H1 (cell line): ENCODE data around the gene ZNF143. TPM values are rescaled to one million over a fixed set of nuclear protein-coding genes. Genes with fewer than 3 reads are reported as not detected.

Source experiments
- EGR1 ChIP-seq: IDR thresholded peaks from 2 replicates; pipeline ENCODE4 v1.6.1; 2011; ENCODE audit warnings: low read depth, low read length, borderline replicate concordance
- polyA plus RNA-seq, 7 experiments: library from polyadenylated mRNA; depleted of rRNA in 3 of 7; stranded (reverse) in 5 of 7; unstranded in 2 of 7; fragments of >200 nt in 5 of 7; fragments of 200-250 nt in 2 of 7; gene quantifications; 1 replicate in 5 of 7; 2 replicates in 1 of 7; 4 replicates in 1 of 7; pipeline versions ENCODE4 v1.2.1 to v1.2.3, GENCODE V29; 2011 to 2013; ENCODE audit warnings: missing spikeins in 2 of 7, mixed read lengths in 2 of 7
- total RNA-seq: library from RNA; stranded (reverse); fragmentation: NEBNext Ultra II Directional; extraction: Animal tissue kit (Norgen Biotek cat#: 25700); gene quantifications from 2 replicates; pipeline ENCODE4 v1.2.1, GENCODE V29; 2021

Gene ZNF143
- total and polyA plus RNA-seq, 2 of the 8 experiments (the other 6 are each of a cell fraction or from before 2014, with no cell fraction given), result 43.0 to 69.2 TPM

DNA sequence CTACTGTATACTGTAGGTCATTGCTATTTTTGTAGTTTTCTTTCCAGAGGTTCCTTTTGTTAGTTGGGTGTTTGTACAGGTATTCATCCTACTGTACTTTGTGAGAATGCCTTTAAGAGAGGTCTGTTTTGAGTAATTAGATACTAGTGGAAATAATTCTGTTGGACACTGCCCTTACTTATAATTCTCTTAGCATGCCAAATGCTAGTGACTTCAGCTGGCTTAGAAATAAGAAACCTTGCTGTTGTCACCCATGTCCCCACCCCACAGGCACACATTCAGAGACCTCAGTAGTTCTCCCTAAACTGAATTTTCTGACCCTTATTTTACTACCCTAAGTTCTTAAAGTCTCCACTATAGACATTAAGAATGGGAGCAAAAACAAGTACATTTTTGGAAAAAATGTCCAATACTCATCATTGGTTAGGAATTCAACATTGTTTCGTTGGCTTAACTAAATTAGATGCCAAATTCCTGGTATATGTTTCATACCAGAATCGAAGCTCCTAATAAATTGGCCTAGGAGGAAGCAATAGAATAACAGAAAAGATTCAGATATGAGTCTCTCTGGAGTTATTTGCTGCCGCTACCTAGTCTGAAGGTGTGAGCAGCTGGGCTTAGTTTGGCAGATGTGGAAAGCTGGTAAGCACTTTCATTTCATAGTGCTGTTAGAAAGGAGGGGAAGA, 28.4 kb downstream of the ZNF143 start (continued):
- no peak for TF ChIP-seq EGR1
